Measurements from ENCODE around the gene ANKRD13A. TPM values are rescaled to one million over a fixed set of nuclear protein-coding genes. Genes with fewer than 3 reads are reported as not detected.

Gene ANKRD13A
- total and polyA plus RNA-seq, 2 of the 13 experiments (the other 11 are each of a cell fraction or from before 2014, with no cell fraction given): 34.1 to 41.6 TPM

GRCh38 chr12:110002676-110003515, 3.7 kb downstream of the ANKRD13A start:
- no peak for FAIRE-seq
- no peak overlapping the region for H2AFZ ChIP-seq (ENCODE audit: low read length)
- CTCF ChIA-PET (ENCODE audit: low intra/inter-chr PET ratio, low total read pairs): no interaction called here
- H3K79me2 ChIP-seq (ENCODE audit: insufficient read depth, low read length): peaks cover 28% of the 10 kb centered on the region
- H3K4me2 ChIP-seq (ENCODE audit: low read depth, low read length): no peak overlapping the region
- no peak for DNase-seq (ENCODE audit: low spot score)
- H3K4me3 ChIP-seq (replicated peaks in 1 of 3; ENCODE audit: insufficient read depth in 1 of 3, low read depth in 2 of 3, low read length in 3 of 3): no peak overlapping the region
- in situ Hi-C loops (cut with HindIII; ENCODE audit: extremely low pct_ligation_motif_present, low pct_unique_long_range_greater_than_20kb): no loop called here
- H3K27ac ChIP-seq (ENCODE audit: extremely low read length, insufficient read depth, low read length): no peak overlapping the region
- no peak overlapping the region for H3K9ac ChIP-seq (ENCODE audit: insufficient read depth, low read depth, low read length)
- H3K36me3 ChIP-seq (replicated peaks in 1 of 2; ENCODE audit: control insufficient read depth in 1 of 2, insufficient read depth in 2 of 2, low read length in 2 of 2): no peaks in the 10 kb centered on the region; a peak in 1 of 5 replicates
- TF ChIP-seq, protein P1, sequence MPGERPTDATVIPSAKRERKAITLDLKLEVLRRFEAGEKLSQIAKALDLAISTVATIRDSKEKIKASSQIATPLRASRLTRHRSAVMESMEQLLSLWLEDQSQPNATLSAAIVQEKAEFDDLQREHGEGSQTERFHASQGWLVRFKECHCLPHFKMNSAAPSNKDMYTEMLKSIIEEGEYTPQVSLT (CRISPR knock-in tag; IDR thresholded peaks at IDR 0.05; ENCODE audit: borderline replicate concordance, low read depth): no peak
- peaks cover 36% of the 10 kb centered on the region for H3K4me1 ChIP-seq (ENCODE audit: insufficient read depth, low read length)
- no peak for ATAC-seq
- WGBS (ENCODE audit: low lambda C conversion rate): 86% methylated on average over 7 of the region's 8 CpGs
- H3K27me3 ChIP-seq (ENCODE audit: control insufficient read depth in 1 of 2, insufficient read depth in 2 of 2, low read length in 2 of 2): no peaks in the 10 kb centered on the region
- BruUV-seq (replicated peaks): no TSS peak
- POLR2A ChIA-PET: no interaction called here
- no peaks in the 10 kb centered on the region for H4K20me1 ChIP-seq (ENCODE audit: insufficient read depth, low read length)
- no peaks in the 10 kb centered on the region for H3K9me3 ChIP-seq (ENCODE audit: low read length)
- intact Hi-C loops (cut with micrococcal nuclease; ENCODE audit: unreplicated experiment): no loop called here

GRCh38 chr12:110004598-110004997, 5.4 kb downstream of the ANKRD13A start:
- in situ Hi-C loops (cut with HindIII; ENCODE audit: extremely low pct_ligation_motif_present, low pct_unique_long_range_greater_than_20kb) (no loop called here), intact Hi-C loops (cut with micrococcal nuclease; ENCODE audit: unreplicated experiment) (no loop called here)
- no peak for DNase-seq (ENCODE audit: low spot score)
- no peaks in the 10 kb centered on the region for H3K27me3 ChIP-seq (ENCODE audit: control insufficient read depth in 1 of 2, insufficient read depth in 2 of 2, low read length in 2 of 2)
- peaks cover 40% of the 10 kb centered on the region for H3K79me2 ChIP-seq (ENCODE audit: insufficient read depth, low read length)
- H4K20me1 ChIP-seq (ENCODE audit: insufficient read depth, low read length): no peaks in the 10 kb centered on the region
- ChIA-PET POLR2A (interaction anchor here (0.9 kb wide), 1 partner anchor 31 kb away, joined by 3 read pairs; no protein-coding TSS in a partner anchor), CTCF (ENCODE audit: low intra/inter-chr PET ratio, low total read pairs) (no interaction called here)
- no peaks in the 10 kb centered on the region for H3K9me3 ChIP-seq (ENCODE audit: low read length)
- peaks cover 32% of the 10 kb centered on the region for H3K4me1 ChIP-seq (ENCODE audit: insufficient read depth, low read length)
- H2AFZ ChIP-seq (ENCODE audit: low read length): no peak overlapping the region
- no peak for TF ChIP-seq MYPOP (CRISPR knock-in tag; IDR thresholded peaks at IDR 0.05)
- TF ChIP-seq, protein P2, sequence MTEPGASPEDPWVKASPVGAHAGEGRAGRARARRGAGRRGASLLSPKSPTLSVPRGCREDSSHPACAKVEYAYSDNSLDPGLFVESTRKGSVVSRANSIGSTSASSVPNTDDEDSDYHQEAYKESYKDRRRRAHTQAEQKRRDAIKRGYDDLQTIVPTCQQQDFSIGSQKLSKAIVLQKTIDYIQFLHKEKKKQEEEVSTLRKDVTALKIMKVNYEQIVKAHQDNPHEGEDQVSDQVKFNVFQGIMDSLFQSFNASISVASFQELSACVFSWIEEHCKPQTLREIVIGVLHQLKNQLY (CRISPR knock-in tag; IDR thresholded peaks at IDR 0.05): no peak
- TF ChIP-seq ZNF274 (CRISPR knock-in tag; IDR thresholded peaks at IDR 0.05): no peak
- TF ChIP-seq KDM6A (CRISPR knock-in tag; IDR thresholded peaks at IDR 0.05; ENCODE audit: low read depth): no peak
- TF ChIP-seq ATF2 (CRISPR knock-in tag; IDR thresholded peaks at IDR 0.05): no peak
- no peak for TF ChIP-seq KLF16 (CRISPR knock-in tag; IDR thresholded peaks at IDR 0.05)
- no peak for TF ChIP-seq SP2 (CRISPR knock-in tag; IDR thresholded peaks at IDR 0.05)
- TF ChIP-seq, protein P3, sequence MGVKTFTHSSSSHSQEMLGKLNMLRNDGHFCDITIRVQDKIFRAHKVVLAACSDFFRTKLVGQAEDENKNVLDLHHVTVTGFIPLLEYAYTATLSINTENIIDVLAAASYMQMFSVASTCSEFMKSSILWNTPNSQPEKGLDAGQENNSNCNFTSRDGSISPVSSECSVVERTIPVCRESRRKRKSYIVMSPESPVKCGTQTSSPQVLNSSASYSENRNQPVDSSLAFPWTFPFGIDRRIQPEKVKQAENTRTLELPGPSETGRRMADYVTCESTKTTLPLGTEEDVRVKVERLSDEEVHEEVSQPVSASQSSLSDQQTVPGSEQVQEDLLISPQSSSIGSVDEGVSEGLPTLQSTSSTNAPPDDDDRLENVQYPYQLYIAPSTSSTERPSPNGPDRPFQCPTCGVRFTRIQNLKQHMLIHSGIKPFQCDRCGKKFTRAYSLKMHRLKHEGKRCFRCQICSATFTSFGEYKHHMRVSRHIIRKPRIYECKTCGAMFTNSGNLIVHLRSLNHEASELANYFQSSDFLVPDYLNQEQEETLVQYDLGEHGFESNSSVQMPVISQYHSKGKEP (CRISPR knock-in tag; IDR thresholded peaks at IDR 0.05): no peak
- no peak for TF ChIP-seq ZBTB1 (CRISPR knock-in tag; IDR thresholded peaks at IDR 0.05; ENCODE audit: borderline replicate concordance)
- no peak overlapping the region for H3K9ac ChIP-seq (ENCODE audit: insufficient read depth, low read depth, low read length)
- no peak overlapping the region for H3K4me2 ChIP-seq (ENCODE audit: low read depth, low read length)
- FAIRE-seq: no peak
- ATAC-seq: no peak
- no TSS peak for BruUV-seq (replicated peaks)
- WGBS (ENCODE audit: low lambda C conversion rate): 88% methylated on average over 4 of the region's 4 CpGs
- no peaks in the 10 kb centered on the region; a peak in 1 of 5 replicates for H3K36me3 ChIP-seq (replicated peaks in 1 of 2; ENCODE audit: control insufficient read depth in 1 of 2, insufficient read depth in 2 of 2, low read length in 2 of 2)
- H3K27ac ChIP-seq (ENCODE audit: extremely low read length, insufficient read depth, low read length): no peak overlapping the region
- H3K4me3 ChIP-seq (replicated peaks in 1 of 3; ENCODE audit: insufficient read depth in 1 of 3, low read depth in 2 of 3, low read length in 3 of 3): no peak overlapping the region

All from HepG2 (cell line).